Measurements from ENCODE around the gene SHROOM3.

DNA sequence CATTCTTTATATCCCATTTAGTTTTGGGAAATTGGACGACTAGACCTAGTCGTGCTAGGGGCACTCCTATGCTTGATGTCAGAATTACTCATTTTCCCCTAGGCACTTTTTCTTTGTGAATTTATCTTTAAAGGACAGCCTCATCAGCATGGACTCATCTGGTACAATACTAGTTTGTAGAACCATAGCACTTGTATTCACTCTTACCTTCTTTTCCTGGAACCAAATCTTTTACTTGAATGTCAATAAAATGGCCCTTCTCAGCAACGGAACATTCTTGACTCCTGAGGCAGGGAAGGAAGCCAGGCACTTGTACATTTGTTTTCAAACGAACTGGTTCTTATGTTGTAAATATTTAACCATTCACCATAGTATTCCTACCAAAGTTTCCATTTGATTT is 187.1 kb downstream of the SHROOM3 start:
- TF ChIP-seq, protein P1, sequence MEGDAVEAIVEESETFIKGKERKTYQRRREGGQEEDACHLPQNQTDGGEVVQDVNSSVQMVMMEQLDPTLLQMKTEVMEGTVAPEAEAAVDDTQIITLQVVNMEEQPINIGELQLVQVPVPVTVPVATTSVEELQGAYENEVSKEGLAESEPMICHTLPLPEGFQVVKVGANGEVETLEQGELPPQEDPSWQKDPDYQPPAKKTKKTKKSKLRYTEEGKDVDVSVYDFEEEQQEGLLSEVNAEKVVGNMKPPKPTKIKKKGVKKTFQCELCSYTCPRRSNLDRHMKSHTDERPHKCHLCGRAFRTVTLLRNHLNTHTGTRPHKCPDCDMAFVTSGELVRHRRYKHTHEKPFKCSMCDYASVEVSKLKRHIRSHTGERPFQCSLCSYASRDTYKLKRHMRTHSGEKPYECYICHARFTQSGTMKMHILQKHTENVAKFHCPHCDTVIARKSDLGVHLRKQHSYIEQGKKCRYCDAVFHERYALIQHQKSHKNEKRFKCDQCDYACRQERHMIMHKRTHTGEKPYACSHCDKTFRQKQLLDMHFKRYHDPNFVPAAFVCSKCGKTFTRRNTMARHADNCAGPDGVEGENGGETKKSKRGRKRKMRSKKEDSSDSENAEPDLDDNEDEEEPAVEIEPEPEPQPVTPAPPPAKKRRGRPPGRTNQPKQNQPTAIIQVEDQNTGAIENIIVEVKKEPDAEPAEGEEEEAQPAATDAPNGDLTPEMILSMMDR (IDR thresholded peaks at IDR 0.05), result no peak
- no peak for TF ChIP-seq POLR2A (IDR thresholded peaks at IDR 0.05)

Measured in body of pancreas (tissue), 4 donors.